ENCODE data around the gene ALKBH5. TPM values are rescaled to one million over a fixed set of nuclear protein-coding genes. Genes with fewer than 3 reads are reported as not detected.

The ALKBH5 gene
- total and polyA plus RNA-seq, 2 experiments from 2014 or later: 32.2 to 117 TPM

DNA sequence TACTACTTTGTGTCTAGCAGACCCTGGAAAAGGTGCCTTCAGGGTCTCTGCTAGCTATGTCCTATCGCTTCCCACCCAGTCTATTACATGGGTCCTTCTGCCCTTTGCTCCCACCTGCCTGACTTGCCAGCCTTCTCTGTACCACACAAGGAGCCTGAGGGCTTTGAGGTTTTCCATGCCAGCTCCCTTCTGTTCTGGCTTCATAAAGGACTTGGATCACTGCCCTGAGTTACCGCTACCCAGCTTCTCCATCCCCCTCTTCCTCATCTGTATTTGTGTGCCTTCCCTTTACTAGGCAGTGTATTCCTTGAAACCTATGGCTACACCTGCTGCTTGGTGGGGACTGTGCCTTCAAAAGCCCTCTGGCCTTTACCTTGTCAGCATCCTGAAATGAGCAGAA, 22.2 kb downstream of the ALKBH5 start:
- Mint-ChIP-seq H3K27me3 (ENCODE audit: insufficient read depth, low read depth, poor library complexity) (peaks cover 2% of the 10 kb centered on the region), H3K27ac (no peak overlapping the region; the same call in 1 of the 2 replicates), H3K36me3 (ENCODE audit: low read depth) (peaks cover 46% of the 10 kb centered on the region), H3K4me1 (peaks cover 4% of the 10 kb centered on the region; the same call in 2 of the 3 replicates), H3K9me3 (no peaks in the 10 kb centered on the region), H3K4me3 (no peak overlapping the region)
- no peaks in the 10 kb centered on the region for H3K27me3 ChIP-seq (ENCODE audit: insufficient read depth)
- H3K9me2 ChIP-seq (ENCODE audit: insufficient read depth): no peaks in the 10 kb centered on the region
- H3K4me1 ChIP-seq (ENCODE audit: insufficient read depth): no peaks in the 10 kb centered on the region
- H3K4me3 ChIP-seq: no peak overlapping the region
- no peak for ATAC-seq
- H3K4me2 ChIP-seq: no peak overlapping the region
- no peak overlapping the region for H2AFZ ChIP-seq
- TF ChIP-seq ZNF114 (CRISPR knock-in tag; IDR thresholded peaks at IDR 0.05) (no peak), JUNB (IDR thresholded peaks at IDR 0.05; ENCODE audit: unreplicated experiment) (no peak), STAT1 (IDR thresholded peaks at IDR 0.05; ENCODE audit: unreplicated experiment) (no peak), EZH2 (IDR thresholded peaks at IDR 0.05; ENCODE audit: low read depth, unreplicated experiment) (no peak), POLR2AphosphoS5 (IDR thresholded peaks at IDR 0.05; ENCODE audit: low read depth) (no peak), NANOG (IDR thresholded peaks at IDR 0.05; ENCODE audit: borderline replicate concordance) (no peak), ZNF331 (CRISPR knock-in tag; IDR thresholded peaks at IDR 0.05; ENCODE audit: low read depth) (no peak), EZH2phosphoT487 (IDR thresholded peaks at IDR 0.05; ENCODE audit: unreplicated experiment) (no peak), CREB1 (CRISPR knock-in tag; IDR thresholded peaks at IDR 0.05; ENCODE audit: low read depth) (no peak)
- TF ChIP-seq, protein P1, sequence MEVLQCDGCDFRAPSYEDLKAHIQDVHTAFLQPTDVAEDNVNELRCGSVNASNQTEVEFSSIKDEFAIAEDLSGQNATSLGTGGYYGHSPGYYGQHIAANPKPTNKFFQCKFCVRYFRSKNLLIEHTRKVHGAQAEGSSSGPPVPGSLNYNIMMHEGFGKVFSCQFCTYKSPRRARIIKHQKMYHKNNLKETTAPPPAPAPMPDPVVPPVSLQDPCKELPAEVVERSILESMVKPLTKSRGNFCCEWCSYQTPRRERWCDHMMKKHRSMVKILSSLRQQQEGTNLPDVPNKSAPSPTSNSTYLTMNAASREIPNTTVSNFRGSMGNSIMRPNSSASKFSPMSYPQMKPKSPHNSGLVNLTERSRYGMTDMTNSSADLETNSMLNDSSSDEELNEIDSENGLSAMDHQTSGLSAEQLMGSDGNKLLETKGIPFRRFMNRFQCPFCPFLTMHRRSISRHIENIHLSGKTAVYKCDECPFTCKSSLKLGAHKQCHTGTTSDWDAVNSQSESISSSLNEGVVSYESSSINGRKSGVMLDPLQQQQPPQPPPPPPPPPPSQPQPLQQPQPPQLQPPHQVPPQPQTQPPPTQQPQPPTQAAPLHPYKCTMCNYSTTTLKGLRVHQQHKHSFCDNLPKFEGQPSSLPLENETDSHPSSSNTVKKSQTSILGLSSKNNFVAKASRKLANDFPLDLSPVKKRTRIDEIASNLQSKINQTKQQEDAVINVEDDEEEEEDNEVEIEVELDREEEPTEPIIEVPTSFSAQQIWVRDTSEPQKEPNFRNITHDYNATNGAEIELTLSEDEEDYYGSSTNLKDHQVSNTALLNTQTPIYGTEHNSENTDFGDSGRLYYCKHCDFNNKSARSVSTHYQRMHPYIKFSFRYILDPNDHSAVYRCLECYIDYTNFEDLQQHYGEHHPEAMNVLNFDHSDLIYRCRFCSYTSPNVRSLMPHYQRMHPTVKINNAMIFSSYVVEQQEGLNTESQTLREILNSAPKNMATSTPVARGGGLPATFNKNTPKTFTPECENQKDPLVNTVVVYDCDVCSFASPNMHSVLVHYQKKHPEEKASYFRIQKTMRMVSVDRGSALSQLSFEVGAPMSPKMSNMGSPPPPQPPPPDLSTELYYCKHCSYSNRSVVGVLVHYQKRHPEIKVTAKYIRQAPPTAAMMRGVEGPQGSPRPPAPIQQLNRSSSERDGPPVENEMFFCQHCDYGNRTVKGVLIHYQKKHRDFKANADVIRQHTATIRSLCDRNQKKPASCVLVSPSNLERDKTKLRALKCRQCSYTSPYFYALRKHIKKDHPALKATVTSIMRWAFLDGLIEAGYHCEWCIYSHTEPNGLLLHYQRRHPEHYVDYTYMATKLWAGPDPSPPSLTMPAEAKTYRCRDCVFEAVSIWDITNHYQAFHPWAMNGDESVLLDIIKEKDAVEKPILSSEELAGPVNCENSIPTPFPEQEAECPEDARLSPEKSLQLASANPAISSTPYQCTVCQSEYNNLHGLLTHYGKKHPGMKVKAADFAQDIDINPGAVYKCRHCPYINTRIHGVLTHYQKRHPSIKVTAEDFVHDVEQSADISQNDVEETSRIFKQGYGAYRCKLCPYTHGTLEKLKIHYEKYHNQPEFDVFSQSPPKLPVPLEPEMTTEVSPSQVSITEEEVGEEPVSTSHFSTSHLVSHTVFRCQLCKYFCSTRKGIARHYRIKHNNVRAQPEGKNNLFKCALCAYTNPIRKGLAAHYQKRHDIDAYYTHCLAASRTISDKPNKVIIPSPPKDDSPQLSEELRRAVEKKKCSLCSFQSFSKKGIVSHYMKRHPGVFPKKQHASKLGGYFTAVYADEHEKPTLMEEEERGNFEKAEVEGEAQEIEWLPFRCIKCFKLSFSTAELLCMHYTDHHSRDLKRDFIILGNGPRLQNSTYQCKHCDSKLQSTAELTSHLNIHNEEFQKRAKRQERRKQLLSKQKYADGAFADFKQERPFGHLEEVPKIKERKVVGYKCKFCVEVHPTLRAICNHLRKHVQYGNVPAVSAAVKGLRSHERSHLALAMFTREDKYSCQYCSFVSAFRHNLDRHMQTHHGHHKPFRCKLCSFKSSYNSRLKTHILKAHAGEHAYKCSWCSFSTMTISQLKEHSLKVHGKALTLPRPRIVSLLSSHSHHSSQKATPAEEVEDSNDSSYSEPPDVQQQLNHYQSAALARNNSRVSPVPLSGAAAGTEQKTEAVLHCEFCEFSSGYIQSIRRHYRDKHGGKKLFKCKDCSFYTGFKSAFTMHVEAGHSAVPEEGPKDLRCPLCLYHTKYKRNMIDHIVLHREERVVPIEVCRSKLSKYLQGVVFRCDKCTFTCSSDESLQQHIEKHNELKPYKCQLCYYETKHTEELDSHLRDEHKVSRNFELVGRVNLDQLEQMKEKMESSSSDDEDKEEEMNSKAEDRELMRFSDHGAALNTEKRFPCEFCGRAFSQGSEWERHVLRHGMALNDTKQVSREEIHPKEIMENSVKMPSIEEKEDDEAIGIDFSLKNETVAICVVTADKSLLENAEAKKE (CRISPR knock-in tag; IDR thresholded peaks at IDR 0.05): no peak
- TF ChIP-seq, protein P2, sequence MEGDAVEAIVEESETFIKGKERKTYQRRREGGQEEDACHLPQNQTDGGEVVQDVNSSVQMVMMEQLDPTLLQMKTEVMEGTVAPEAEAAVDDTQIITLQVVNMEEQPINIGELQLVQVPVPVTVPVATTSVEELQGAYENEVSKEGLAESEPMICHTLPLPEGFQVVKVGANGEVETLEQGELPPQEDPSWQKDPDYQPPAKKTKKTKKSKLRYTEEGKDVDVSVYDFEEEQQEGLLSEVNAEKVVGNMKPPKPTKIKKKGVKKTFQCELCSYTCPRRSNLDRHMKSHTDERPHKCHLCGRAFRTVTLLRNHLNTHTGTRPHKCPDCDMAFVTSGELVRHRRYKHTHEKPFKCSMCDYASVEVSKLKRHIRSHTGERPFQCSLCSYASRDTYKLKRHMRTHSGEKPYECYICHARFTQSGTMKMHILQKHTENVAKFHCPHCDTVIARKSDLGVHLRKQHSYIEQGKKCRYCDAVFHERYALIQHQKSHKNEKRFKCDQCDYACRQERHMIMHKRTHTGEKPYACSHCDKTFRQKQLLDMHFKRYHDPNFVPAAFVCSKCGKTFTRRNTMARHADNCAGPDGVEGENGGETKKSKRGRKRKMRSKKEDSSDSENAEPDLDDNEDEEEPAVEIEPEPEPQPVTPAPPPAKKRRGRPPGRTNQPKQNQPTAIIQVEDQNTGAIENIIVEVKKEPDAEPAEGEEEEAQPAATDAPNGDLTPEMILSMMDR (conservative IDR thresholded peaks at IDR 0.05; ENCODE audit: low read depth in 2 of 2): no peak
- TF ChIP-seq, protein P3, sequence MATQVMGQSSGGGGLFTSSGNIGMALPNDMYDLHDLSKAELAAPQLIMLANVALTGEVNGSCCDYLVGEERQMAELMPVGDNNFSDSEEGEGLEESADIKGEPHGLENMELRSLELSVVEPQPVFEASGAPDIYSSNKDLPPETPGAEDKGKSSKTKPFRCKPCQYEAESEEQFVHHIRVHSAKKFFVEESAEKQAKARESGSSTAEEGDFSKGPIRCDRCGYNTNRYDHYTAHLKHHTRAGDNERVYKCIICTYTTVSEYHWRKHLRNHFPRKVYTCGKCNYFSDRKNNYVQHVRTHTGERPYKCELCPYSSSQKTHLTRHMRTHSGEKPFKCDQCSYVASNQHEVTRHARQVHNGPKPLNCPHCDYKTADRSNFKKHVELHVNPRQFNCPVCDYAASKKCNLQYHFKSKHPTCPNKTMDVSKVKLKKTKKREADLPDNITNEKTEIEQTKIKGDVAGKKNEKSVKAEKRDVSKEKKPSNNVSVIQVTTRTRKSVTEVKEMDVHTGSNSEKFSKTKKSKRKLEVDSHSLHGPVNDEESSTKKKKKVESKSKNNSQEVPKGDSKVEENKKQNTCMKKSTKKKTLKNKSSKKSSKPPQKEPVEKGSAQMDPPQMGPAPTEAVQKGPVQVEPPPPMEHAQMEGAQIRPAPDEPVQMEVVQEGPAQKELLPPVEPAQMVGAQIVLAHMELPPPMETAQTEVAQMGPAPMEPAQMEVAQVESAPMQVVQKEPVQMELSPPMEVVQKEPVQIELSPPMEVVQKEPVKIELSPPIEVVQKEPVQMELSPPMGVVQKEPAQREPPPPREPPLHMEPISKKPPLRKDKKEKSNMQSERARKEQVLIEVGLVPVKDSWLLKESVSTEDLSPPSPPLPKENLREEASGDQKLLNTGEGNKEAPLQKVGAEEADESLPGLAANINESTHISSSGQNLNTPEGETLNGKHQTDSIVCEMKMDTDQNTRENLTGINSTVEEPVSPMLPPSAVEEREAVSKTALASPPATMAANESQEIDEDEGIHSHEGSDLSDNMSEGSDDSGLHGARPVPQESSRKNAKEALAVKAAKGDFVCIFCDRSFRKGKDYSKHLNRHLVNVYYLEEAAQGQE (IDR thresholded peaks at IDR 0.05; ENCODE audit: unreplicated experiment): no peak
- TF ChIP-seq, protein P4, sequence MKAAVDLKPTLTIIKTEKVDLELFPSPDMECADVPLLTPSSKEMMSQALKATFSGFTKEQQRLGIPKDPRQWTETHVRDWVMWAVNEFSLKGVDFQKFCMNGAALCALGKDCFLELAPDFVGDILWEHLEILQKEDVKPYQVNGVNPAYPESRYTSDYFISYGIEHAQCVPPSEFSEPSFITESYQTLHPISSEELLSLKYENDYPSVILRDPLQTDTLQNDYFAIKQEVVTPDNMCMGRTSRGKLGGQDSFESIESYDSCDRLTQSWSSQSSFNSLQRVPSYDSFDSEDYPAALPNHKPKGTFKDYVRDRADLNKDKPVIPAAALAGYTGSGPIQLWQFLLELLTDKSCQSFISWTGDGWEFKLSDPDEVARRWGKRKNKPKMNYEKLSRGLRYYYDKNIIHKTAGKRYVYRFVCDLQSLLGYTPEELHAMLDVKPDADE (IDR thresholded peaks at IDR 0.05): no peak
- 0 out of 2 replicates have a peak, but pooled peaks cover 2% of the 10 kb centered on the region for H3F3A ChIP-seq (replicated peaks; ENCODE audit: low read depth)
- peaks cover 31% of the 10 kb centered on the region; the same call in 1 of the 2 replicates for H4K20me1 ChIP-seq (replicated peaks; ENCODE audit: insufficient read depth)
- DNase-seq (ENCODE audit: low spot score): no peak
- peaks cover 25% of the 10 kb centered on the region; the same call in 1 of the 2 replicates for H3K36me3 ChIP-seq (ENCODE audit: insufficient read depth)
- H3K79me2 ChIP-seq (replicated peaks; ENCODE audit: insufficient read depth): peaks cover 33% of the 10 kb centered on the region
- H3K27ac ChIP-seq (ENCODE audit: low read depth): no peak overlapping the region

Measured in GM23338 (cell line).